Endothelial cell of umbilical vein (primary cell): ENCODE measurements around the gene SERPINB4.

ENCODE experiments used
- EZH2 ChIP-seq: IDR thresholded peaks from 2 replicates; pipeline ENCODE4 v1.6.1; 2012; ENCODE audit warnings: borderline replicate concordance, low read depth, mild to moderate bottlenecking, moderate library complexity, low read length, inconsistent platforms; ENCODE audit not compliant: severe bottlenecking
- FOS ChIP-seq: IDR thresholded peaks from 2 replicates; pipeline ENCODE4 v1.6.1; 2011; ENCODE audit warnings: mild to moderate bottlenecking, low read length, moderate library complexity, borderline replicate concordance; ENCODE audit not compliant: insufficient read depth
- GATA2 ChIP-seq: IDR thresholded peaks from 2 replicates; pipeline ENCODE4 v1.7.0; 2011; ENCODE audit warnings: low read depth, mild to moderate bottlenecking, moderate library complexity, mixed read lengths, low read length; ENCODE audit not compliant: insufficient read length, insufficient read depth
- JUN ChIP-seq: IDR thresholded peaks from 2 replicates; pipeline ENCODE4 v1.6.1; 2011; ENCODE audit warnings: borderline replicate concordance, low read depth; ENCODE audit not compliant: insufficient read length, insufficient read depth
- MYC ChIP-seq: IDR thresholded peaks from one replicate; pipeline ENCODE4 v1.6.1; 2011; ENCODE audit warnings: mild to moderate bottlenecking, low read depth, low read length
- POLR2A ChIP-seq: IDR thresholded peaks from 2 replicates; pipeline ENCODE4 v1.6.1; 2012; ENCODE audit warnings: low read depth, mild to moderate bottlenecking, control low read depth, low read length
- POLR2AphosphoS5 ChIP-seq: IDR thresholded peaks from 2 replicates; pipeline ENCODE4 v1.6.1; 2012; ENCODE audit warnings: low read depth, mild to moderate bottlenecking, control low read depth, low read length, moderate library complexity; ENCODE audit not compliant: insufficient read depth
- TF ChIP-seq, protein P1 (sequence below), 2 donors: IDR thresholded peaks; 1 replicate in 1 of 2; 2 replicates in 1 of 2; pipeline ENCODE4 v1.5.1; 2011; ENCODE audit warnings: low read length in 2 of 2, mild to moderate bottlenecking in 2 of 2, moderate library complexity in 2 of 2, control low read depth in 1 of 2, inconsistent platforms in 1 of 2, low read depth in 1 of 2; ENCODE audit not compliant: insufficient read depth in 1 of 2; ENCODE audit errors: extremely low read depth in 1 of 2
- TF ChIP-seq, protein P2 (sequence below): IDR thresholded peaks from 2 replicates; pipeline ENCODE4 v1.6.1; 2011; ENCODE audit not compliant: insufficient read depth, insufficient read length

DNA sequence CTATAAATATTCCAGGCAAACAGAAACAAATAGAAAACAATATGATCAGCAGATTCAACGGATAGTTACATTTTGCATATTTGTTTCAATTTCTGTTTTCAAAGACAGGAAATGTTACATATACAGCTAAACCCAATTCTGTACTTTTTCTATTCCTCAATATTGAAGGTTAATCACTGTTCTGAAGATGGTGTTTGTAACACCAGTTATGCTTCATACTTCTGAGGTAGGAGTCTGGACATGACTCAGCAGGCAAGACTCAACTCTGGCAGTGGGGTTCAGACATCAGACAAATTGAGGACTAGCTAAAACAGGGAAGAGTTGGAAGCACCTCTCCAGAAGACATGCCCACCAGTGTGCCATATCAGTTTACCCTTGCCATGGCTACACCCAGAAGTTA, 40.3 kb downstream of the SERPINB4 start:
- TF ChIP-seq, protein P1, sequence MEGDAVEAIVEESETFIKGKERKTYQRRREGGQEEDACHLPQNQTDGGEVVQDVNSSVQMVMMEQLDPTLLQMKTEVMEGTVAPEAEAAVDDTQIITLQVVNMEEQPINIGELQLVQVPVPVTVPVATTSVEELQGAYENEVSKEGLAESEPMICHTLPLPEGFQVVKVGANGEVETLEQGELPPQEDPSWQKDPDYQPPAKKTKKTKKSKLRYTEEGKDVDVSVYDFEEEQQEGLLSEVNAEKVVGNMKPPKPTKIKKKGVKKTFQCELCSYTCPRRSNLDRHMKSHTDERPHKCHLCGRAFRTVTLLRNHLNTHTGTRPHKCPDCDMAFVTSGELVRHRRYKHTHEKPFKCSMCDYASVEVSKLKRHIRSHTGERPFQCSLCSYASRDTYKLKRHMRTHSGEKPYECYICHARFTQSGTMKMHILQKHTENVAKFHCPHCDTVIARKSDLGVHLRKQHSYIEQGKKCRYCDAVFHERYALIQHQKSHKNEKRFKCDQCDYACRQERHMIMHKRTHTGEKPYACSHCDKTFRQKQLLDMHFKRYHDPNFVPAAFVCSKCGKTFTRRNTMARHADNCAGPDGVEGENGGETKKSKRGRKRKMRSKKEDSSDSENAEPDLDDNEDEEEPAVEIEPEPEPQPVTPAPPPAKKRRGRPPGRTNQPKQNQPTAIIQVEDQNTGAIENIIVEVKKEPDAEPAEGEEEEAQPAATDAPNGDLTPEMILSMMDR (IDR thresholded peaks at IDR 0.05; ENCODE audit: extremely low read depth in 1 of 2, insufficient read depth in 1 of 2, low read depth in 1 of 2, low read length in 2 of 2), result no peak
- TF ChIP-seq MYC (no peak), POLR2AphosphoS5 (no peak), GATA2 (no peak), POLR2A (no peak), EZH2 (no peak), FOS (no peak), JUN (no peak)
- TF ChIP-seq, protein P2, sequence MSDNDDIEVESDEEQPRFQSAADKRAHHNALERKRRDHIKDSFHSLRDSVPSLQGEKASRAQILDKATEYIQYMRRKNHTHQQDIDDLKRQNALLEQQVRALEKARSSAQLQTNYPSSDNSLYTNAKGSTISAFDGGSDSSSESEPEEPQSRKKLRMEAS, result no peak
